B cell (primary cell): ENCODE data around the gene ETV6. TPM values are rescaled to one million over a fixed set of nuclear protein-coding genes. Genes with fewer than 3 reads are reported as not detected.

Source experiments
- ATAC-seq: fragments of 200-7000 bp; cut with Tn5 transposase; one replicate; pipeline ENCODE4 v1.10.0; 2021; ENCODE audit warnings: low read depth, mild to moderate bottlenecking, moderate number of reproducible peaks, moderate library complexity
- CTCF ChIA-PET: fragments of 350-600 bp; sonication (Branson Sonifier 250); formaldehyde crosslinking; loops from one replicate; lab custom pipeline; 2021; ENCODE audit warnings: antibody characterized with exemption, inconsistent platforms; lab: Charles Lee
- POLR2A ChIA-PET: fragments of 350-600 bp; sonication (Branson Sonifier 250); formaldehyde crosslinking; loops from one replicate; lab custom pipeline; 2021; ENCODE audit warnings: antibody characterized with exemption; lab: Charles Lee
- DNase-seq: peaks from one replicate; pipeline ENCODE4 v3.0.0; 2013
- H2AFZ ChIP-seq: 2 replicates; pipeline ENCODE4 v1.6.1; 2012; ENCODE audit warnings: mild to moderate bottlenecking, low read depth, low read length; ENCODE audit not compliant: insufficient read depth, poor library complexity, severe bottlenecking
- H3K27ac ChIP-seq, 2 donors: 1 replicate in 1 of 2; 2 replicates in 1 of 2; pipeline ENCODE4 v1.5.1; 2012 to 2013; ENCODE audit warnings: low read length in 2 of 2, mild to moderate bottlenecking in 2 of 2, moderate library complexity in 1 of 2
- H3K27me3 ChIP-seq, 4 experiments: fragments of 200-600 bp in 1 of 4; sonication (generic) in 1 of 4; replicated peaks in 1 of 4; 1 replicate in 2 of 4; 2 replicates in 2 of 4; pipeline versions ENCODE4 v1.6.1 to v1.7.0; 2013 to 2016; ENCODE audit warnings: low read length in 3 of 4, mild to moderate bottlenecking in 2 of 4, mixed read lengths in 1 of 4, moderate library complexity in 1 of 4; ENCODE audit not compliant: insufficient read depth in 4 of 4, control insufficient read depth in 3 of 4; ENCODE audit errors: control extremely low read depth in 1 of 4
- H3K36me3 ChIP-seq, 2 experiments: replicated peaks in 1 of 2; 1 replicate in 1 of 2; 2 replicates in 1 of 2; pipeline versions ENCODE4 v1.6.1 to v1.7.1; 2013; ENCODE audit warnings: low read length in 1 of 2; ENCODE audit not compliant: insufficient read depth in 2 of 2, control insufficient read depth in 1 of 2; ENCODE audit errors: control extremely low read depth in 1 of 2, extremely low read depth in 1 of 2
- H3K4me1 ChIP-seq, 2 donors: fragments of 200-600 bp in 1 of 2; sonication (generic) in 1 of 2; 1 replicate in 1 of 2; 2 replicates in 1 of 2; pipeline versions ENCODE4 v1.5.1 to v1.6.1; 2013 to 2017; ENCODE audit warnings: low read length in 2 of 2; ENCODE audit not compliant: control insufficient read depth in 2 of 2, insufficient read depth in 2 of 2
- H3K4me2 ChIP-seq: replicated peaks from 2 replicates; pipeline ENCODE3; 2012; ENCODE audit warnings: mild to moderate bottlenecking, low read depth, low read length; ENCODE audit not compliant: poor library complexity, severe bottlenecking
- H3K4me3 ChIP-seq, 5 experiments: fragments of 200-600 bp in 1 of 5; sonication (generic) in 1 of 5; 1 replicate in 3 of 5; 2 replicates in 2 of 5; pipeline versions ENCODE4 v1.5.1 to v1.7.0; 2011 to 2016; ENCODE audit warnings: low read length in 4 of 5, mild to moderate bottlenecking in 4 of 5, low read depth in 2 of 5, control low read depth in 1 of 5, moderate library complexity in 1 of 5; ENCODE audit not compliant: insufficient read depth in 1 of 5; ENCODE audit errors: control extremely low read depth in 1 of 5, extremely low read depth in 1 of 5
- H3K79me2 ChIP-seq: fragments of 200-600 bp; sonication (generic); one replicate; pipeline ENCODE4 v1.6.0; 2016; ENCODE audit warnings: low read length; ENCODE audit not compliant: control insufficient read depth, insufficient read depth
- H3K9ac ChIP-seq: fragments of 200-600 bp; sonication (generic); 2 replicates; pipeline ENCODE4 v1.6.1; 2017; ENCODE audit warnings: mild to moderate bottlenecking, low read length, moderate library complexity
- H3K9me3 ChIP-seq, 3 donors: one replicate each; pipeline versions ENCODE4 v1.6.1 to v1.7.1; 2013; ENCODE audit warnings: low read length in 2 of 3; ENCODE audit not compliant: control insufficient read depth in 2 of 3, insufficient read depth in 1 of 3; ENCODE audit errors: control extremely low read depth in 1 of 3
- H4K20me1 ChIP-seq: 2 replicates; pipeline ENCODE4 v1.6.0; 2012; ENCODE audit warnings: mild to moderate bottlenecking, low read length; ENCODE audit not compliant: insufficient read depth, control insufficient read depth, poor library complexity, severe bottlenecking
- H3K27ac Mint-ChIP-seq: one replicate; pipeline ENCODE4 v1.8.0; 2021; ENCODE audit warnings: mixed read lengths
- H3K27me3 Mint-ChIP-seq: one replicate; pipeline ENCODE4 v1.8.0; 2021; ENCODE audit warnings: mixed read lengths
- H3K4me1 Mint-ChIP-seq: one replicate; pipeline ENCODE4 v1.8.0; 2021; ENCODE audit warnings: mixed read lengths
- H3K4me3 Mint-ChIP-seq: one replicate; pipeline ENCODE4 v1.8.0; 2021; ENCODE audit warnings: mixed read lengths
- H3K9me3 Mint-ChIP-seq: one replicate; pipeline ENCODE4 v1.8.0; 2022; ENCODE audit warnings: mixed read lengths; ENCODE audit not compliant: insufficient read depth
- EZH2 ChIP-seq: IDR thresholded peaks from 2 replicates; pipeline ENCODE4 v1.6.1; 2012; ENCODE audit warnings: borderline replicate concordance, low read depth, mild to moderate bottlenecking, moderate library complexity, low read length; ENCODE audit not compliant: insufficient read depth, poor library complexity, severe bottlenecking
- WGBS: methylation state at CpG from one replicate; pipeline ENCODE4 v1.1.5; 2013; ENCODE audit warnings: missing lambda C conversion rate; ENCODE audit not compliant: insufficient coverage; 5-methylcytosine and 5-hydroxymethylcytosine counted together
- intact Hi-C: fragments of 100-400 bp; cut with micrococcal nuclease; formaldehyde crosslinking; loops from one replicate; pipeline ENCODE4 v1.10.0; 2022
- polyA plus RNA-seq: library from polyadenylated mRNA; depleted of rRNA; stranded (reverse); fragments of >200 nt; gene quantifications from 2 replicates; pipeline ENCODE4 v1.2.3, GENCODE V29; 2012
- total RNA-seq, 2 donors: library from RNA; stranded (reverse); fragments of 120-200 nt in 1 of 2; gene quantifications; 1 replicate in 1 of 2; 2 replicates in 1 of 2; pipeline versions ENCODE4 v1.2.3 to v1.2.4, GENCODE V29; 2013 to 2022
- TF ChIP-seq, protein P1 (sequence below): fragments of 200-600 bp; IDR thresholded peaks from one replicate; pipeline ENCODE4 v1.8.0; 2022; ENCODE audit warnings: antibody characterized with exemption, mild to moderate bottlenecking

The ETV6 gene
- total and polyA plus RNA-seq, 2 donors (not counting 1 experiment from before 2014, with no cell fraction given) = 17.4 to 123 TPM

DNA sequence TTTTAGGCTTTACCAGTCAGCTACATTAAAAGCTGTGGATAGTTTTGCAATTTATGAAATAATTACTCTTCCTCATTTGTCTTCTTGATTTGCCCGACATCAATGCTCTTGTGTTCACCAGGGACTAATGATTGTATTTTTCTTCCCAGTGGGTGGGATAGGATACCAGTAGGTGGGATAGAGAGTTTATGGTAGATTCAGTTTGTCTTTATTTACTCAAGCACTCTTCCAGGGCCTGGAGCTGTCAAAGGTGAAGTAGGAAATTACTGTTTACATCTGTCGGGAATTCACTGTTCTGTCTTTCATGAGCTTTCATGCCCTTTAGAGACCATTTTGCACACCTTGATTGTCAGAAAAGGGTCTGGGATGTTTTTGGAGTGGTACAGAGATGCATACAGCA is 36.6 kb downstream of the ETV6 start:
- intact Hi-C loops = no loop called here
- Histone ChIP-seq H3K4me3 (no peak overlapping the region), H3K4me2 (no peak overlapping the region), H3K27me3 (no peaks in the 10 kb centered on the region), H3K9me3 (peaks cover 0 to 2% (median 0%) of the 10 kb centered on the region in 3 donors), H3K4me1 (peaks cover 6 to 8% of the 10 kb centered on the region in 2 donors), H3K79me2 (peaks cover 94% of the 10 kb centered on the region), H4K20me1 (peaks cover 63% of the 10 kb centered on the region), H2AFZ (no peak overlapping the region), H3K36me3 (peaks cover 2% of the 10 kb centered on the region in 2 experiments), H3K9ac (no peak overlapping the region), H3K27ac (no peak overlapping the region)
- Mint-ChIP-seq H3K4me1 (peaks cover 60% of the 10 kb centered on the region), H3K9me3 (no peaks in the 10 kb centered on the region), H3K27me3 (no peaks in the 10 kb centered on the region), H3K27ac (no peak overlapping the region), H3K4me3 (no peak overlapping the region)
- 100% methylated on average over 1 of the region's 2 CpGs for WGBS
- POLR2A ChIA-PET = no interaction called here
- TF ChIP-seq, protein P1, sequence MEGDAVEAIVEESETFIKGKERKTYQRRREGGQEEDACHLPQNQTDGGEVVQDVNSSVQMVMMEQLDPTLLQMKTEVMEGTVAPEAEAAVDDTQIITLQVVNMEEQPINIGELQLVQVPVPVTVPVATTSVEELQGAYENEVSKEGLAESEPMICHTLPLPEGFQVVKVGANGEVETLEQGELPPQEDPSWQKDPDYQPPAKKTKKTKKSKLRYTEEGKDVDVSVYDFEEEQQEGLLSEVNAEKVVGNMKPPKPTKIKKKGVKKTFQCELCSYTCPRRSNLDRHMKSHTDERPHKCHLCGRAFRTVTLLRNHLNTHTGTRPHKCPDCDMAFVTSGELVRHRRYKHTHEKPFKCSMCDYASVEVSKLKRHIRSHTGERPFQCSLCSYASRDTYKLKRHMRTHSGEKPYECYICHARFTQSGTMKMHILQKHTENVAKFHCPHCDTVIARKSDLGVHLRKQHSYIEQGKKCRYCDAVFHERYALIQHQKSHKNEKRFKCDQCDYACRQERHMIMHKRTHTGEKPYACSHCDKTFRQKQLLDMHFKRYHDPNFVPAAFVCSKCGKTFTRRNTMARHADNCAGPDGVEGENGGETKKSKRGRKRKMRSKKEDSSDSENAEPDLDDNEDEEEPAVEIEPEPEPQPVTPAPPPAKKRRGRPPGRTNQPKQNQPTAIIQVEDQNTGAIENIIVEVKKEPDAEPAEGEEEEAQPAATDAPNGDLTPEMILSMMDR = no peak
- TF ChIP-seq EZH2 = no peak
- CTCF ChIA-PET = interaction anchor here (2.6 kb wide), 1 partner anchor 347 kb away, joined by 14 read pairs; no protein-coding TSS in a partner anchor
- ATAC-seq (no peak), DNase-seq (no peak)

DNA sequence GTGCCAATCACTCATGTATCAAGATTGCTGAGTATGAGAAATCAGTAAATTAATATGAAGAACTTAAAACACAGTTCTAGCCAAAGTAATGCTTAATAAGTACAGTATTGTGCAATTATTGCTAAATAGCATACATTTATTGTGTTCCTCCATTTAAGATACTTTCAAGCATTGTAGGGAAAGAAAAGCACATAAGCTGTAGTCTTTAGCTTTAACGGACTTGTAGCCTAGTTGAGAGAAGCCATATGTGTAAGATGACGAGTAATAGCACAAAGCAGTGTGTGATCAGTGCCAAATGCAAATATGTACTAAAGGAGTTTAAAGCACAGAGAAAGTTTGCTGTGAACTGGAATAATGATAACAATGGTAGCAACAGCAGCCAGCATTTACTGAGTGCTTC is 38.1 kb downstream of the ETV6 start:
- intact Hi-C loops = no loop called here
- TF ChIP-seq, protein P1 = no peak
- TF ChIP-seq EZH2 = no peak
- peaks cover 97% of the 10 kb centered on the region for H3K79me2 ChIP-seq
- H3K27ac Mint-ChIP-seq = no peak overlapping the region
- no peak overlapping the region for H2AFZ ChIP-seq
- peaks cover 72% of the 10 kb centered on the region for H4K20me1 ChIP-seq
- H3K4me3 ChIP-seq = no peak overlapping the region
- no peak overlapping the region for H3K4me3 Mint-ChIP-seq
- no peak for DNase-seq
- peaks cover 0 to 4% of the 10 kb centered on the region in 2 experiments for H3K36me3 ChIP-seq
- H3K27me3 Mint-ChIP-seq = no peaks in the 10 kb centered on the region
- no peaks in the 10 kb centered on the region for H3K27me3 ChIP-seq
- H3K9me3 ChIP-seq = no peaks in the 10 kb centered on the region
- WGBS = 100% methylated on average over 2 of the region's 2 CpGs
- POLR2A ChIA-PET = interaction anchor here (0.7 kb wide), 1 partner anchor 1319 kb away, joined by 3 read pairs; no protein-coding TSS in a partner anchor
- H3K9ac ChIP-seq = no peak overlapping the region
- CTCF ChIA-PET = no interaction called here
- no peak for ATAC-seq
- peaks cover 6 to 8% of the 10 kb centered on the region in 2 donors for H3K4me1 ChIP-seq
- peaks cover 61% of the 10 kb centered on the region for H3K4me1 Mint-ChIP-seq
- H3K4me2 ChIP-seq = no peak overlapping the region
- no peaks in the 10 kb centered on the region for H3K9me3 Mint-ChIP-seq
- H3K27ac ChIP-seq = no peak overlapping the region
